HepG2 (cell line): ENCODE results near the gene CHST13. TPM values are rescaled to one million over a fixed set of nuclear protein-coding genes. Genes with fewer than 3 reads are reported as not detected.
A peak's percentile ranks its signal among the peaks of the same experiment; 100 is the strongest.

ENCODE experiments used
- ATAC-seq: fragments of 200-7000 bp; cut with Tn5 transposase; 3 replicates; pipeline ENCODE4 v1.9.1; 2020; ENCODE audit warnings: mild to moderate bottlenecking, moderate library complexity
- BruUV-seq: library from RNA; stranded (reverse); fragments of 400-500 nt; replicated peaks from 2 replicates; lab custom pipeline; 2021; lab: Mats Ljungman, UMichigan
- CTCF ChIA-PET: fragments of 300-600 bp; formaldehyde crosslinking; extraction: SDS; loops from one replicate; lab custom pipeline; 2021; ENCODE audit warnings: low total read pairs, inconsistent platforms, low intra/inter-chr PET ratio; lab: Yijun Ruan, JAX
- POLR2A ChIA-PET: fragments of 350-600 bp; sonication (Branson Sonifier 250); formaldehyde crosslinking; loops from one replicate; lab custom pipeline; 2020; ENCODE audit warnings: antibody characterized with exemption, inconsistent platforms; lab: Yijun Ruan, JAX
- DNase-seq: peaks from one replicate; pipeline ENCODE4 v3.0.0-alpha.2; 2015; ENCODE audit warnings: low spot score
- FAIRE-seq: peaks from 3 replicates; lab custom pipeline; 2011; peaks lifted over from hg19 to GRCh38; lab: Jason Lieb, UNC
- H2AFZ ChIP-seq: one replicate; pipeline ENCODE4 v1.6.1; 2011; ENCODE audit warnings: low read length, inconsistent platforms
- H3K27ac ChIP-seq: fragments of 300-600 bp; 3 replicates; pipeline ENCODE4 v1.8.0; 2011; ENCODE audit warnings: mixed run types, mild to moderate bottlenecking, mixed read lengths, low read length, inconsistent platforms; ENCODE audit not compliant: insufficient read depth; ENCODE audit errors: extremely low read length
- H3K27me3 ChIP-seq, 2 experiments: fragments of 200-600 bp in 1 of 2; 2 replicates in 1 of 2; 3 replicates in 1 of 2; pipeline versions ENCODE4 v1.6.0 to v1.8.0; 2011; ENCODE audit warnings: low read length in 2 of 2, mild to moderate bottlenecking in 2 of 2, moderate library complexity in 2 of 2, inconsistent platforms in 1 of 2; ENCODE audit not compliant: insufficient read depth in 2 of 2, control insufficient read depth in 1 of 2
- H3K36me3 ChIP-seq, 2 experiments: fragments of 200-600 bp in 1 of 2; replicated peaks in 1 of 2; 2 replicates in 1 of 2; 3 replicates in 1 of 2; pipeline versions ENCODE4 v1.5.1 to v1.8.0; 2011; ENCODE audit warnings: low read length in 2 of 2, inconsistent platforms in 1 of 2; ENCODE audit not compliant: insufficient read depth in 2 of 2, control insufficient read depth in 1 of 2
- H3K4me1 ChIP-seq: 2 replicates; pipeline ENCODE4 v1.5.1; 2012; ENCODE audit warnings: low read length, inconsistent platforms; ENCODE audit not compliant: insufficient read depth
- H3K4me2 ChIP-seq: 2 replicates; pipeline ENCODE4 v1.6.0; 2011; ENCODE audit warnings: low read depth, low read length, inconsistent platforms
- H3K4me3 ChIP-seq, 3 experiments: fragments of 200-600 bp in 1 of 3; sonication (generic), shearing (Covaris generic) in 1 of 3; replicated peaks in 1 of 3; 2 replicates each; pipeline ENCODE4 v1.5.1; 2011 to 2016; ENCODE audit warnings: low read length in 3 of 3, inconsistent platforms in 2 of 3, low read depth in 2 of 3, mild to moderate bottlenecking in 2 of 3, control low read depth in 1 of 3, mixed read lengths in 1 of 3; ENCODE audit not compliant: insufficient read depth in 1 of 3
- H3K79me2 ChIP-seq: one replicate; pipeline ENCODE4 v1.6.1; 2011; ENCODE audit warnings: low read length, inconsistent platforms; ENCODE audit not compliant: insufficient read depth
- H3K9ac ChIP-seq: 2 replicates; pipeline ENCODE4 v1.6.0; 2011; ENCODE audit warnings: mild to moderate bottlenecking, low read depth, low read length, inconsistent platforms; ENCODE audit not compliant: insufficient read depth
- H3K9me3 ChIP-seq: 2 replicates; pipeline ENCODE4 v1.5.1; 2012; ENCODE audit warnings: mild to moderate bottlenecking, low read length
- H4K20me1 ChIP-seq: 2 replicates; pipeline ENCODE4 v1.6.0; 2011; ENCODE audit warnings: inconsistent platforms, mild to moderate bottlenecking, low read length, moderate library complexity; ENCODE audit not compliant: insufficient read depth
- BRD4 ChIP-seq: sonication (generic); formaldehyde crosslinking; IDR thresholded peaks from 2 replicates; pipeline ENCODE4 v1.4.0; 2020; ENCODE audit warnings: missing genetic modification reagents
- BRF2 ChIP-seq: sonication (generic); formaldehyde crosslinking; IDR thresholded peaks from 2 replicates; pipeline ENCODE4 v1.8.1; 2022; ENCODE audit warnings: mild to moderate bottlenecking, missing genetic modification reagents
- CREB3 ChIP-seq: sonication (generic); formaldehyde crosslinking; IDR thresholded peaks from 2 replicates; pipeline ENCODE4 v1.5.0; 2020; ENCODE audit warnings: missing genetic modification reagents
- DMTF1 ChIP-seq: sonication (generic); formaldehyde crosslinking; IDR thresholded peaks from 2 replicates; pipeline ENCODE4 v1.4.0; 2020; ENCODE audit warnings: mild to moderate bottlenecking, missing genetic modification reagents
- FOXP1 ChIP-seq, 2 experiments: fragments of 450-650 bp in 1 of 2; IDR thresholded peaks; 2 replicates each; pipeline ENCODE4 v1.6.1; 2017 to 2018; ENCODE audit warnings: antibody characterized with exemption in 1 of 2
- GPBP1L1 ChIP-seq: sonication (generic); formaldehyde crosslinking; IDR thresholded peaks from 2 replicates; pipeline ENCODE4 v1.5.0; 2020; ENCODE audit warnings: mild to moderate bottlenecking, missing genetic modification reagents
- HBP1 ChIP-seq: IDR thresholded peaks from 2 replicates; pipeline ENCODE4 v1.6.1; 2016; ENCODE audit warnings: low read depth, control low read depth
- LCORL ChIP-seq, 2 experiments: fragments of 450-650 bp in 1 of 2; sonication (generic) in 1 of 2; formaldehyde crosslinking in 1 of 2; IDR thresholded peaks; 2 replicates each; pipeline versions ENCODE4 v1.5.0 to v1.6.1; 2017 to 2020; ENCODE audit warnings: antibody characterized with exemption in 1 of 2, missing genetic modification reagents in 1 of 2
- TBP ChIP-seq: sonication (generic); formaldehyde crosslinking; IDR thresholded peaks from 2 replicates; pipeline ENCODE4 v1.5.0; 2020; ENCODE audit warnings: missing genetic modification reagents
- ZNF136 ChIP-seq: sonication (generic); formaldehyde crosslinking; IDR thresholded peaks from 2 replicates; pipeline ENCODE4 v1.8.1; 2022; ENCODE audit warnings: low read depth, mild to moderate bottlenecking, moderate library complexity, missing genetic modification reagents
- ZNF569 ChIP-seq: sonication (generic); formaldehyde crosslinking; IDR thresholded peaks from 2 replicates; pipeline ENCODE4 v1.5.0; 2020; ENCODE audit warnings: mild to moderate bottlenecking, missing genetic modification reagents, moderate library complexity, borderline replicate concordance
- ZNF784 ChIP-seq: sonication (generic); formaldehyde crosslinking; IDR thresholded peaks from 2 replicates; pipeline ENCODE4 v1.5.1; 2020; ENCODE audit warnings: missing genetic modification reagents, mild to moderate bottlenecking, borderline replicate concordance
- WGBS: methylation state at CpG from one replicate; pipeline ENCODE4 v1.1.6; 2017; ENCODE audit warnings: low lambda C conversion rate; 5-methylcytosine and 5-hydroxymethylcytosine counted together
- in situ Hi-C: cut with HindIII; loops from 2 replicates; pipeline ENCODE4 v1.10.0; 2017; ENCODE audit warnings: low pct_unique_long_range_greater_than_20kb; ENCODE audit not compliant: extremely low pct_ligation_motif_present
- intact Hi-C: fragments of 100-400 bp; cut with micrococcal nuclease; formaldehyde crosslinking; loops from one replicate; pipeline ENCODE4 v1.10.0; 2022; ENCODE audit not compliant: unreplicated experiment
- polyA plus RNA-seq, 8 experiments: library from polyadenylated mRNA; depleted of rRNA in 3 of 8; stranded (reverse) in 7 of 8; unstranded in 1 of 8; fragments of >200 nt; fragmentation: Illumina TruSeq in 4 of 8; extraction: Trizol in 4 of 8; gene quantifications; 2 replicates each; pipeline versions ENCODE4 v1.2.1 to v1.2.3, GENCODE V29; 2011 to 2016; ENCODE audit warnings: low read depth in 4 of 8, missing spikeins in 1 of 8, mixed read lengths in 1 of 8; ENCODE audit not compliant: insufficient read depth in 1 of 8
- total RNA-seq, 5 experiments: library from RNA; depleted of rRNA; stranded (reverse); fragments of >200 nt; fragmentation: Illumina TruSeq; extraction: Trizol; gene quantifications; 2 replicates each; pipeline ENCODE4 v1.2.3, GENCODE V29; 2016; ENCODE audit warnings: low read depth in 1 of 5

CHST13 gene
- total and polyA plus RNA-seq, 2 of the 13 experiments (the other 11 are each of a cell fraction or from before 2014, with no cell fraction given): 32.0 to 43.1 TPM

- FAIRE-seq: no peak
- no peak for DNase-seq
- ATAC-seq: peak; percentile 72
- ChIA-PET POLR2A (interaction anchor here (0.6 to 3.5 kb wide), 6 partner anchors 11 to 46 kb away, joined by 3 to 53 read pairs (median 8); no protein-coding TSS in a partner anchor), CTCF (no interaction called here)
- H3K4me1 ChIP-seq: peaks cover 60% of the 10 kb centered on the region
- H3K36me3 ChIP-seq: no peaks in the 10 kb centered on the region
- no peaks in the 10 kb centered on the region for H3K9me3 ChIP-seq
- peak within 1 kb of the TSS; percentile 94 for H3K4me2 ChIP-seq
- no peak within 1 kb of the TSS for H2AFZ ChIP-seq
- 10% methylated on average over 2 of the region's 16 CpGs for WGBS
- no peaks in the 10 kb centered on the region for H4K20me1 ChIP-seq
- H3K9ac ChIP-seq: peak within 1 kb of the TSS; percentile 52
- BruUV-seq: no TSS peak
- peak within 1 kb of the TSS; percentile 54 to 73 (median 61) for H3K4me3 ChIP-seq
- H3K27me3 ChIP-seq: no peaks in the 10 kb centered on the region
- intact Hi-C loops (loop anchor here (5.0 kb wide), 1 partner anchor 35 kb away; no protein-coding TSS in a partner anchor), in situ Hi-C loops (no loop called here)
- no peaks in the 10 kb centered on the region for H3K79me2 ChIP-seq
- peak within 1 kb of the TSS; percentile 76 for H3K27ac ChIP-seq
- TF ChIP-seq FOXP1 (IDR thresholded peaks at IDR 0.05): no peak
- TF ChIP-seq FOXP1 (CRISPR knock-in tag; IDR thresholded peaks at IDR 0.05): peak; percentile 39
- no peak for TF ChIP-seq CREB3 (CRISPR knock-in tag)
- TF ChIP-seq ZNF136 (CRISPR knock-in tag): no peak
- TF ChIP-seq ZNF784: no peak
- TF ChIP-seq DMTF1 (CRISPR knock-in tag): no peak
- TF ChIP-seq HBP1 (CRISPR knock-in tag): no peak
- no peak for TF ChIP-seq BRD4 (CRISPR knock-in tag)
- no peak; the same call in 1 of the 2 replicates for TF ChIP-seq BRF2 (CRISPR knock-in tag)
- TF ChIP-seq LCORL (IDR thresholded peaks at IDR 0.05): no peak
- TF ChIP-seq LCORL (CRISPR knock-in tag; IDR thresholded peaks at IDR 0.05): peak; percentile 17; the same call in 1 of the 2 replicates
- no peak for TF ChIP-seq GPBP1L1 (CRISPR knock-in tag)
- 0 out of 2 replicates have a peak, but pooled peaks have one; percentile 45 for TF ChIP-seq ZNF569
- TF ChIP-seq TBP (CRISPR knock-in tag): no peak
These were observed 6.5 kb upstream of the CHST13 start, which contains the start of gene UROC1 for GRCh38 chr3:126517291-126517951. TSS of gene UROC1 (minus strand) at chr3:126517773. CDS start at chr3:126517719, 54 bp downstream.
